GM12874 (cell line): ENCODE results near the gene KRTAP13-1.
A peak's percentile ranks its signal among the peaks of the same experiment; 100 is the strongest.

Experiments
- CTCF ChIP-seq: IDR thresholded peaks from 2 replicates; pipeline ENCODE4 v1.5.1; 2011; ENCODE audit warnings: low read depth, mild to moderate bottlenecking, control low read depth, low read length, moderate library complexity; ENCODE audit not compliant: insufficient read depth

The KRTAP13-1 gene

GRCh38 chr21:30382201-30382600 lies 13.6 kb upstream of the KRTAP13-1 start:
- no peak for TF ChIP-seq CTCF

GRCh38 chr21:30391492-30392025 lies 4.3 kb upstream of the KRTAP13-1 start:
- no peak for TF ChIP-seq CTCF

DNA sequence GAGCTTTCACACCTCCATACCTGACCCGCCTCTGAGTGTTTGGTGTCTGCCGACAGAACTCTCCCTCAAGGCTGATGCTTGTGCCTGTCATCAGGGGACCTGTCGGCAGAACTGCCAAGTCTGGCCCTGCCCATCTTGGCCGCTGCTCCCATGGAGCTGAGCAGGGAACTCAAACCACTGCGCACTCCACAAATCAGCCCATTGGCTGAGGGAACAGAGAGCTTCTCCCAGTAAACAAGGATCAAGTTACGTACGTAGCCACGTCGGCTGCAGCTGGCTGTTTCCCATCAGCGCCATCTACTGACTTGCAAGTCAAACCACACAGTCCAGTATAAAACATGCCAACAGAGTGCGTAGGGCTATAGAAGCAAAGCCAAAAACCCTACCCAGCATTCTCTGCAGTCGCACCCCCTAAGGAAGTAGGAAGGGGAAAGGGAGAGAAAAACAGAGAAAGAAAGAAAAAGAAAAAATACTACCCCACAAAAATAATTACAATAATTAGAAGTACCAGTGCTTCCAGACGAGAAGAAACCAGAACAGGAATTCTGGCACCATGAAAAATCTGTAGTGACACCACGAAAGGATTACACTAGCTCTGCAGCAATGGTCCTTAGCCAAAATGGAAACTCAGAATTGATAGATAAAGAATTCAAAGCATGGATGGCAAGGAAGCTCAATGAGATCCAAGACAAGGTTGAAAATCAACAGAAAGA lies 13.1 kb downstream of the KRTAP13-1 start:
- peak; percentile 31; the same call in 1 of the 2 replicates for TF ChIP-seq CTCF

DNA sequence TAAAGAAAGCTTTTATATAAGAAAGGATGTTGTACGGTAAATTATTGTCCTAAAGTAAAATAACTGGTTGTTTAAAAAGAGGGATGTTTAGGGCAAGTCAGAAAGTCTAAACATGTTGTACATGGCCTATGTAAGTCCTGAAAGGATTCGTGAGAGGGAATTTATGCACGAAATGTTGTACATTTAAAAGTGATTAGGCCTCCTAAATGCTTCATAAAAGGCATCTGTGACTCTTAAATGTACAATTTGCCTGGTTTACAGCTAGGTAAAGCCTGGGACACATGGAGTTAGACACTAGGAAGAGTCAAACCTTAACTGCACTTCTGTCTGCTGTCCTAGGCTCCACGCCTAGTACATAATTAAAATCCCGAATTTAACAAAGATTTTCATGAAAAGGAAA lies 20.2 kb downstream of the KRTAP13-1 start:
- TF ChIP-seq CTCF = no peak

DNA sequence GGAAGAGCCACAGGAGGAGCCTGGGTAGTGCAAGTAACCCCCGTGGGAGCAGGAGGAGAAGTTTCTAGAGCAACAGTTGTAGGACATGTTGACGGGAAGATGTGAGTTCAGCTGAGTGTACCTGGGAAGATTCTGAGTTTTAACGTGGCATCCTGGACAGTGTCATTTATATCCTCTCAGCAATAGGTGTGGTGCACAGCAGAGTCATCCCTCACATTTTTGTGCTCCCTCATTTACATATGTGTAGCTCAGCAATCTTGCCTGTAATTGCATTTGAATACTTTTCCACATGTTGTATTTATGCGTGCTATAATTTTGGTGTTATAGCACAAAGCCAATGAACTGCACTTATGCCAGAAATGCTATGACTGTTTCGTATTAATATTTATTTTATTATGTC lies 30.0 kb downstream of the KRTAP13-1 start, which contains the start of gene KRTAP13-3:
TSS of gene KRTAP13-3 (minus strand) at position 101 of the 400 bp plus-strand sequence. CDS start at position 87, 14 bp downstream.
- TF ChIP-seq CTCF = no peak

- TF ChIP-seq CTCF = no peak
These were observed 30.9 kb downstream of the KRTAP13-1 start for GRCh38 chr21:30426731-30427130.

DNA sequence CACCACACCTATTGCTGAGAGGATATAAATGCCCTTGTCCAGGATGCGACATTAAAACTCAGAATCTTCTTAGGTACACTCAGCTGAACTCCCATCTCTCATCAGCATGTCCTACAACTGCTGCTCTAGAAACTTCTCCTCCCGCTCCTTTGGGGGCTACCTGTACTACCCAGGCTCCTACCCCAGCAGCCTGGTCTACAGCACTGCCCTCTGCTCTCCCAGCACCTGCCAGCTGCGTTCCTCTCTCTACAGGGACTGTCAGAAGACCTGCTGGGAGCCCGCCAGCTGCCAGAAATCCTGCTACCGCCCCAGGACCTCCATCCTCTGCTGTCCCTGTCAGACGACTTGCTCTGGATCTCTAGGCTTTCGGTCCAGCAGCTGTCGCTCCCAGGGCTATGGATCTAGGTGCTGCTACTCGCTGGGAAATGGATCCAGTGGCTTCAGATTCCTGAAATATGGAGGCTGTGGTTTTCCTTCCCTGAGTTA lies 34.4 kb downstream of the KRTAP13-1 start, which contains the start of gene KRTAP13-4:
TSS of gene KRTAP13-4 (plus strand) at position 51 of the 486 bp plus-strand sequence. CDS start at position 107, 56 bp downstream.
- no peak for TF ChIP-seq CTCF
